GM18870 (cell line): ENCODE measurements around the gene UBE2J2.

ENCODE experiments used
- ATAC-seq: cut with Tn5 transposase; IDR thresholded peaks from one replicate; pipeline ENCODE4 v1.9.1; 2021; ENCODE audit warnings: moderate library complexity; ENCODE audit not compliant: unreplicated experiment

Gene UBE2J2

GRCh38 chr1:1296070-1297061 is 22.7 kb upstream of the UBE2J2 start:
- no peak for ATAC-seq

GRCh38 chr1:1295154-1295923 is 21.7 kb upstream of the UBE2J2 start:
- no peak for ATAC-seq

- no peak for ATAC-seq
These were observed 20.7 kb upstream of the UBE2J2 start for GRCh38 chr1:1294250-1294890.

- ATAC-seq: no peak
These were observed 19.9 kb upstream of the UBE2J2 start for GRCh38 chr1:1293263-1294249.

GRCh38 chr1:1292851-1293250 is 19.2 kb upstream of the UBE2J2 start:
- ATAC-seq: no peak

GRCh38 chr1:1292442-1292779 is 18.8 kb upstream of the UBE2J2 start:
- no peak for ATAC-seq

- ATAC-seq: no peak
These were observed 18.1 kb upstream of the UBE2J2 start for GRCh38 chr1:1291548-1292441.

GRCh38 chr1:1291023-1291528 is 17.4 kb upstream of the UBE2J2 start:
- ATAC-seq: no peak

- ATAC-seq: no peak
These were observed 16.6 kb upstream of the UBE2J2 start for GRCh38 chr1:1290238-1290731.

GRCh38 chr1:1287288-1288110 is 13.8 kb upstream of the UBE2J2 start:
- ATAC-seq: no peak

GRCh38 chr1:1286313-1287261 is 12.9 kb upstream of the UBE2J2 start:
- no peak for ATAC-seq

GRCh38 chr1:1285611-1286311 is 12.1 kb upstream of the UBE2J2 start:
- no peak for ATAC-seq

GRCh38 chr1:1285102-1285571 is 11.5 kb upstream of the UBE2J2 start:
- no peak for ATAC-seq

- ATAC-seq: no peak
These were observed 10.8 kb upstream of the UBE2J2 start for GRCh38 chr1:1284221-1285101.

GRCh38 chr1:1283821-1284220 is 10.2 kb upstream of the UBE2J2 start:
- ATAC-seq: no peak
